HS-27A (cell line): ENCODE data around the gene PTGR3.

Experiments
- DNase-seq: peaks from one replicate; pipeline ENCODE4 v3.0.0-alpha.2; 2012; ENCODE audit warnings: low read depth, missing footprints

The PTGR3 gene

GRCh38 chr18:75169411-75169810 lies 39.5 kb downstream of the PTGR3 start:
- no peak for DNase-seq

GRCh38 chr18:75168619-75169018 lies 40.3 kb downstream of the PTGR3 start:
- DNase-seq, result no peak

DNA sequence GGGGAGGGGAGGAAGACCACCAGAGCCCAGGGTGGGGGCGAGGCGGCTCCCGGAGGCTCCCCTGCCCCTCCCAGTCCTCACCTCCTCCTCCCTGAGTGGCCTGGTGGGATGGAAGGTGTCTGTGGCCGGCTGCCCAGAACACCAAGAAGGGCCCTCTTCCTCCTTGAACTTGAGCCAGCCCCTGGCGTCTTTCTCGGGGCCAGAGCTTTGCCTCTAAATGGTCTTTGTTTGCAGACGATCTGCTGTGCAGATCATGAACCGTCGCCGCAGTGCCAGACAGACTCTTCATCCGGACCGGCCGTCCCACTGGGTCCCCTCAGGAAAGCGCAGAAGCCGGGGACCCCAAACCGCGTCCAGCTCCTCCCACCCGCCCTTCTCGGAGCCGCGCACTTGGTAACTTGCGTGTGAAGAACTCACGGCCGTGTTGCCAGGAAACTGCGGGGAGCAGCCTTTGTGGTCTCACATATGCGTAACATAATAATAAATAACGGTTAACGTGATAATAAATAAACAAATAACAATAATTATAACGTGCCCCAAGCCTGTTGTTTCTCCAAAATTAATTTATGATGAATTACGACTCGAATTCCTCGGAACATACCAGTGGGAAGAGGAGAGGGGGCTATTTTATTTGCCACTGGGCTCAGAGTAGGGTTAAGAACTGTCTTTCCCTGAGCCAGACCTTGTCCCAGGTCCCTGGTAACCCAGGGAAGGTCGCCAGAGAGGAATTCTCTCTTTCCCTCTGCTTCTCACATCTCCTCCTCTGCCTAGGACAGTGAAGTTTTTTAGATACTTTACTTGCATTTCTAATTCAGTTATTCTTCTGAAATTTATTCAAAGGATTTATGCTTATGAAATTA lies 41.0 kb downstream of the PTGR3 start:
- DNase-seq, result no peak

- DNase-seq, result no peak
Observed at GRCh38 chr18:75167137-75167536, 41.8 kb downstream of the PTGR3 start.

GRCh38 chr18:75165926-75166325 lies 43.0 kb downstream of the PTGR3 start:
- no peak for DNase-seq

DNA sequence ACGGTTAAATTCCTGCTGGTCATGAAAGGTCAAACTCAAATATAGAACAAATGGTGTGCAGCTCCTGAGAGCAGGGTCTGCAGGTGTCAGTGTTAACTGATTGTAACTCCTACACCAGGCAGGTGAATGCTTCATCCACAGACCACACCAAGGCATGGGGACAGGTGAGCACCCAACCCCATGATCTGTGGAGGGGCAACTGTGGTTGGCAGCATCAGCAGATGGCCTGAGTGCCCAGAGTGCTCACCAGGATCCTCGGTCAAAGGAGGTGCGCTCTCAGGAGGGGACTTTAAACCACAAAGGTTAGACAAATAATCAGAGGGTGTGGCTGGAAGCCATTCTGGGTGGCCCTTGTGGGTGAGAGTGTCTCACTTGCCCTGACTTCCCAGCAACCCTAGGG lies 44.5 kb downstream of the PTGR3 start:
- no peak for DNase-seq

GRCh38 chr18:75163736-75164135 lies 45.2 kb downstream of the PTGR3 start:
- no peak for DNase-seq

- no peak for DNase-seq
Observed at GRCh38 chr18:75162978-75163377, 46.0 kb downstream of the PTGR3 start.

GRCh38 chr18:75162467-75162866 lies 46.5 kb downstream of the PTGR3 start:
- DNase-seq, result no peak

- DNase-seq, result no peak
Observed at GRCh38 chr18:75161256-75162028, 47.5 kb downstream of the PTGR3 start.

GRCh38 chr18:75160364-75160763 lies 48.6 kb downstream of the PTGR3 start:
- DNase-seq, result no peak

GRCh38 chr18:75159646-75160356 lies 49.1 kb downstream of the PTGR3 start:
- DNase-seq, result no peak

- DNase-seq, result no peak
Observed at GRCh38 chr18:75159238-75159518, 49.8 kb downstream of the PTGR3 start.
